Activated T-helper 17 cell treated with anti-CD3 and anti-CD28 coated beads, Interleukin-2, amount 50 U/mL, for 72 hours (primary cell): ENCODE results near the gene SELP. TPM values are rescaled to one million over a fixed set of nuclear protein-coding genes. Genes with fewer than 3 reads are reported as not detected.

Experiments
- ATAC-seq: fragments of 150-1000 bp; cut with Tn5 transposase; replicated peaks from 2 replicates; pipeline ENCODE4 v1.10.0; 2021; ENCODE audit warnings: mild to moderate bottlenecking, moderate library complexity
- H3K27ac Mint-ChIP-seq: one replicate; pipeline ENCODE4 v1.8.0; 2022; ENCODE audit warnings: mixed read lengths
- H3K27me3 Mint-ChIP-seq: one replicate; pipeline ENCODE4 v1.8.0; 2022; ENCODE audit warnings: mixed read lengths
- H3K36me3 Mint-ChIP-seq: one replicate; pipeline ENCODE4 v1.8.0; 2022; ENCODE audit warnings: low read depth, mild to moderate bottlenecking, mixed read lengths
- H3K4me1 Mint-ChIP-seq: one replicate; pipeline ENCODE4 v1.8.0; 2022; ENCODE audit warnings: mixed read lengths
- H3K4me3 Mint-ChIP-seq: one replicate; pipeline ENCODE4 v1.8.0; 2022; ENCODE audit warnings: mild to moderate bottlenecking, mixed read lengths
- H3K9me3 Mint-ChIP-seq: one replicate; pipeline ENCODE4 v1.8.0; 2022; ENCODE audit warnings: mixed read lengths
- total RNA-seq, 2 donors: library from RNA; stranded (reverse); gene quantifications; one replicate each; pipeline ENCODE4 v1.2.3, GENCODE V29; 2022

SELP gene
- total RNA-seq, 2 donors from 2014 or later = 0.39 to 0.90 TPM

DNA sequence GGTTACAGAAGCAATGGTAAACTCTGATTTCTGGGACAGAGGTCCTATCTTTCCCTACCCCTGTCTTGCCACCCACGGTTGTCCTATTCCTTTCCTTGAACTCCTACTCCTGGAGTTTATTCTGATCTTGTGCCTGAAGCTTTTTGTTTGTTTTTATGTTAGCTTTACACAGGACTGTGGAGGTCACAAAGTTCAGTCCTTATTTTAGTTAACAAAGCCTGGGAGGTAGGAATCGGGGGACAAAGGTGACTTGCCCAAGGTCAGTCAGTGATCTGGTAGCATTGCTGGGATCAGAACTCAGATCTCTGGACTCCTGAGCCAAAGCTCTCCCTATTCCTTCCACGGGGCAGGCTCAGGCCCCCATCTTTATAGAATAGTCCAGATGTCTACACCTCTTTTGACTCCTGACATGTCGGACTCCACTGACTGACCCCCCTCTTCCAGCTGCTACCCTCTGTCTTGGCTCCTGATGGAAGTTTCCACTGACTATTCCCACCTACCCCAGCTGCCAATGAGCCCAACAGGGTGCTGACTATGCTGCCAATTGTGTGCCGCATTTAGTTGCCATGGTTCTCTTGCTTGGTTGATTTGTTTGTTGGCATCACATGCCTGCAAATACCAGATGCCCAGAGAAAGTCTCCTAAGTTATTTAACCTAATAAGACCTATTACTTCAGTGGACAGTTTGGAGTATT, 53.5 kb downstream of the SELP start:
- Mint-ChIP-seq H3K9me3 (no peaks in the 10 kb centered on the region), H3K27me3 (no peaks in the 10 kb centered on the region), H3K4me1 (peaks cover 32% of the 10 kb centered on the region), H3K4me3 (no peak overlapping the region), H3K27ac (no peak overlapping the region), H3K36me3 (peaks cover 63% of the 10 kb centered on the region)
- no peak for ATAC-seq

DNA sequence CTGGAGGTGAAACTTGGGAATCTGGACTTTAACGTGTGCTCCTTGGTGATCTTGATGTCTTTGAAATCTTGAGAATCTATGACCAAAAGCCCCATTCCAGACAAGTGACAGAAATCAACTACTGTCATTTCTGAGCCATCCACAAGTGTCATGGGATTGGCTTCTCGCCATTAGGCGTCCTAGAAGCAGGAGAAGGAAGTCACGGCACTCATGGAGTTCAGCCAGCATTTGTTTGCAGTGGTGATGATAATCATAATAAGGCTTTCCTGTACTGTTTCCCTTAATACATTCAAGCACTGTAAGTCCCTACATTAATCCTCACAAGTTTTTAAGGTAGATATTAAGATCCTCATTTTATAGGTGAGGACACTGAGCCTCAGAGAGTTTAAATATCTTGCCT, 55.6 kb downstream of the SELP start:
- Mint-ChIP-seq H3K9me3 (no peaks in the 10 kb centered on the region), H3K27me3 (no peaks in the 10 kb centered on the region), H3K4me3 (no peak overlapping the region), H3K27ac (no peak overlapping the region), H3K4me1 (peaks cover 35% of the 10 kb centered on the region), H3K36me3 (peaks cover 84% of the 10 kb centered on the region)
- no peak for ATAC-seq

DNA sequence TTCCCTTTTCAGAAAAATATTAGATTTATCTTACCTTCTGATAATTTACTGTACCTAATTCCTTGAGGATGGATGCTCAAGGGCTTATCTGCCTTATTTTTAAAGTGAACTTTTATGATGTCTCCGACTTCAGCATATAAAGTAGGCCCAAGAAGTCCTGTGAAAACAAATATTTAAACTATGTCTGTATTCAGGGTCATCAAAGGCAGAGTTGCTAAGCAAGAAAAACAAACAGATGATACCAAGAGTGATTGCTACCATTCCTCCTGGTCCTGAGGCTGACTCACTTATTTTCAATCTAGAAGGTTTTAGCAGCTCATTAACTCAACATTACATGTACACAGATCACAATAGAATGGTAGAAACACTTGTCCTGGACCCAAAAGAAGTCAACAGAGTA, 57.7 kb downstream of the SELP start:
- Mint-ChIP-seq H3K4me3 (peak overlapping the region; percentile 28), H3K27ac (peak overlapping the region; percentile 70), H3K27me3 (no peaks in the 10 kb centered on the region), H3K9me3 (no peaks in the 10 kb centered on the region), H3K4me1 (peaks cover 30% of the 10 kb centered on the region), H3K36me3 (peaks cover 87% of the 10 kb centered on the region)
- peak; percentile 83 for ATAC-seq

DNA sequence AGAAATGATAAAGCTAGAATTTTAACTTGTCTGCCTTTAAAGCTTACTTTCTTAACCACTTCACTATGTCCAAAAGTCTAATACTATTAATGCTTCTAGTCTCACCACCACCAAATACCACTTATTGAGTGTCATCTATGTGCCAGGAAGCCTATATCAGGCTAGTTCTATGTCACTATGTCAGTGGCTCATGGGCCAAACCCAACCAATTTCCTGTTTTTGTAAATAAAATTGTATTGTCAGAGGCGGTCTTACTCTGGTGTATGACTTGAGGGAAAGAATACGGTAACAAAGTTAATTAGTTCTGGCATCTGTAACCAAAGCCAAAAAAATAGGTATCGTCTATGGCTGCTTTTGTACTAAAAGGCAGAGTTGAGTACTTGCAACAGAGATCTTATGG, 58.5 kb downstream of the SELP start:
- peaks cover 30% of the 10 kb centered on the region for H3K4me1 Mint-ChIP-seq
- no peaks in the 10 kb centered on the region for H3K9me3 Mint-ChIP-seq
- H3K27me3 Mint-ChIP-seq = no peaks in the 10 kb centered on the region
- H3K27ac Mint-ChIP-seq = peak overlapping the region; percentile 26
- no peak for ATAC-seq
- H3K36me3 Mint-ChIP-seq = peaks cover 83% of the 10 kb centered on the region
- H3K4me3 Mint-ChIP-seq = peak overlapping the region; percentile 3

DNA sequence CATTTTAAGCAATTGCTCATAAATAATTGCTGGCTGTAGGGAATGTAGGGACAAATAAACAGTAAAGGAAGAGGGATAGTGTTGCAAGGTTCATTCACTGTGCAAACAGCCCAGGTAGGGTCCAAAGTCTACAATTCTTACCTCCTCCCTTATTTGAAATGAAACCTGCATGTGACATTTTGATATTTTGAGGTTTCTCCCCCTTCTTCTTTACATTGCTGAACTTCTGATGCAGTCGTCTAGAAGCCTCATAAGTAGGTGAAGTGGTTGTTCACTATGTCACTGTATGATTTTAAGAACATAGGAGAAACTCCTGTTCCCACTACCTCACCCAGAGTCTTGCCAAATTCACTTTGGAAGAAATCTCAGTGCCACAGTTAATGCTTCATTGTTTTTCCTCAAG, 59.8 kb downstream of the SELP start:
- Mint-ChIP-seq H3K27ac (no peak overlapping the region), H3K9me3 (peaks cover under 1% of the 10 kb centered on the region), H3K36me3 (peaks cover 70% of the 10 kb centered on the region), H3K4me1 (peaks cover 28% of the 10 kb centered on the region), H3K27me3 (no peaks in the 10 kb centered on the region), H3K4me3 (no peak overlapping the region)
- no peak for ATAC-seq

DNA sequence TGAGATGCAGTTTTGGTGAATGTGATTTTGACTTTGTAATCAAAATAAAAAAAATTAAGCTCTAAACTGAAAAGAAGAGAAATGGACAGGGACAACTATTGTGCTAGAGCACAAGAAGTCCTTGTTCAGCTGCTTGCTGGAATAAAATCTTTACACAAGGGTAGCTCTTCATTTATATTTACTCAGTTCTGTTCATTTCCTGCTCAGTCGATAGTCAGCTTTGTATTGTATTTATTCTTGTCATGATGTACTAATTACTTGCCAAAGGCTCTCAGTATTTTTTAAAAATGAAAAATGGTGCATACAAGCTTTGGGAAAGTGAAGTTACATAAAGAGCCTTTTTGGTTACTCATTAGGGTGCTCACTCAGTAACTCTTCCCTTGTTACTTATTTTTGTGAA, 61.4 kb downstream of the SELP start:
- no peak overlapping the region for H3K4me3 Mint-ChIP-seq
- peaks cover 4% of the 10 kb centered on the region for H3K9me3 Mint-ChIP-seq
- no peak for ATAC-seq
- no peaks in the 10 kb centered on the region for H3K27me3 Mint-ChIP-seq
- H3K4me1 Mint-ChIP-seq = peaks cover 32% of the 10 kb centered on the region
- H3K27ac Mint-ChIP-seq = no peak overlapping the region
- H3K36me3 Mint-ChIP-seq = peaks cover 54% of the 10 kb centered on the region

DNA sequence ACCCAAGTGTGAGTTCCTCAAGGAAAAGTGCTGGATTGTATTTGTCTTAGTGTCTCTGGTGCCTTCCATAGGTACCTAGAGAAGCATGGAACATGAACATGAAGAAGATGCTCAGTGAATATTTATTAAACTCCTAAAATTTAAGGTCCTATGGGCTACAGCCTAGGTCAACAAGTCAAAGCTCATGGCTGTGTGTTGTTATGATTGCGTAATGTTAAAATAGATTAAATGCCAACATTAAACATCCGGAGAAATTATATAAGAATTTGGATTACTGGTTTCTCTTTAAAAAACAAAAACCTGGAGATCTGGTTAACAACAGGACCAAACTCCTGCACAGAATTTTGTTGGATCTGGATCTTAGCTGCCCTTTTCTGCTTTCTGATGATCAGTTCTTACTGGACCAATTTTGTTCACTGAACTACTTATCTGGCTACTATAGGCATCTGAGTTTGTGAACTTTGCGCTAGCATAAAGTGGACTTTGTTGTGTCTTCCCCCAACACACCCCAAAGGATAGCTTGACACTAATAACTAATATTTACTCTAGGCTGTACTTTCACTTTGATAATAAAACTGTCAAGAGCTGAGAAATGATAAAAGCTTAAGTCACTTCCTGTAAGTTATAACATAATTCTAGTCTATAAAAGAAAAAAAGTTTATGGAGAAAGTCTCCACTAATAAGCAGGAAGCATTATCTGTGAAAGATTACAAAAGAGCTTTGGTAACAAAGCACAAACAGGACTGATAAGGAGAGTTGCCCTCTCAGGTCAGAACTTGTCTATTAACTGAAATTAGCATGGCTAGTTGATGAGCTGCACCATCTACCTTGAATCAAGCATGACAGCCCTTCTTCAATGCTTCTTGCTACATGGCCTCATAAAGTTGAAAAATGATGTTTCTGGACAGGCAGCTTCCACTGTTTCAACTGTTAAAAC, 64.3 kb downstream of the SELP start:
- H3K9me3 Mint-ChIP-seq = peaks cover 4% of the 10 kb centered on the region
- peaks cover 18% of the 10 kb centered on the region for H3K4me1 Mint-ChIP-seq
- no peak overlapping the region for H3K27ac Mint-ChIP-seq
- H3K4me3 Mint-ChIP-seq = no peak overlapping the region
- ATAC-seq = no peak
- no peaks in the 10 kb centered on the region for H3K27me3 Mint-ChIP-seq
- H3K36me3 Mint-ChIP-seq = peaks cover 25% of the 10 kb centered on the region

DNA sequence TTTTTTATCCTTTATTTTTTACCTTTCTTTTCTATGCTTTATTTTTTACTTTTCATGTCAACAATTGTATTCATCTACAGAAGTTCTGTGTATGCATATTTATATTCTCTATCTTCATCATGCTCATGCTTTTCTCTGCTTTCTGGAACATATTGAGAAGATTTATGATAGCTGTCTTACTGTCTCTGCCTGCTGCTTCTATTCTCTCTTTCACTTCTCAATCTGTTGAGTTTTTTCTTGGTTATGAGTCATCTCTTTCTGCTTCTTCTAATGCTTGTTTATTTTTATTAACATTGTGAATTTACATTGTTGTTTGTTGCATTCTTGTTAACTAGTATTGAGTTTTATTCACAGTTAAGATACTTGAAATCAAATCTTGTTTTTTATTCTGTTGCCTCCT, 66.3 kb downstream of the SELP start:
- Mint-ChIP-seq H3K27ac (peak overlapping the region; percentile 26), H3K4me3 (no peak overlapping the region), H3K36me3 (peaks cover 5% of the 10 kb centered on the region), H3K27me3 (no peaks in the 10 kb centered on the region), H3K4me1 (peaks cover 18% of the 10 kb centered on the region), H3K9me3 (peaks cover 4% of the 10 kb centered on the region)
- peak; percentile 38 for ATAC-seq

DNA sequence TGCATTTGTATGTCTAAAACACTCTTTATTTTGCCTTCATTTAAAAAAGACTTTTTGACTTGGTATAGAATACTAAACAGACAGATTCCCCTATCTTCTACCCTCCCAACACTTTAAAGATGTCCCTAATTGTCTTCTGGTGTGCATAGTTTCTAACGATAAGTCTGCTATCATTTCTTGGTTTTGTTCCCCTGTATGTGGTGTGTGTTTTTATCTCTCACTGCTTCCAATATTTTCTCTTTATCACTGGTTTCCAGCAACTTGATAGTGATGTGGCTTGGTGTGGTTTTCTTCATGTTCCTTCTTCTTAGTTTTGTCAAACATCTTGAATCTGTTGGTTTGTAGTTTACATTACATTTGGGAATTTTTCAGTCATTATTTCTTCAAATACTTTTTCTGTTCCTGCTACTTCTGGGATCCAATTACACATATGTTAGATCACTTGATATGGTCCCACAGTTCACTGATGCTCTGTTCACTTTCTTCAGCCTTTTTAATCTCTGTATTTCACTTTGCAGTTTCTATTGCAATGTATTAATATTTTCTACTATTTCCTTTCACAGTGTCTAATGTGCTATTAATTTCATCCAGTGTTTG, 66.8 kb downstream of the SELP start:
- ATAC-seq = no peak
- H3K4me3 Mint-ChIP-seq = no peak overlapping the region
- peaks cover 18% of the 10 kb centered on the region for H3K4me1 Mint-ChIP-seq
- no peak overlapping the region for H3K27ac Mint-ChIP-seq
- no peaks in the 10 kb centered on the region for H3K36me3 Mint-ChIP-seq
- peaks cover 4% of the 10 kb centered on the region for H3K9me3 Mint-ChIP-seq
- H3K27me3 Mint-ChIP-seq = no peaks in the 10 kb centered on the region

DNA sequence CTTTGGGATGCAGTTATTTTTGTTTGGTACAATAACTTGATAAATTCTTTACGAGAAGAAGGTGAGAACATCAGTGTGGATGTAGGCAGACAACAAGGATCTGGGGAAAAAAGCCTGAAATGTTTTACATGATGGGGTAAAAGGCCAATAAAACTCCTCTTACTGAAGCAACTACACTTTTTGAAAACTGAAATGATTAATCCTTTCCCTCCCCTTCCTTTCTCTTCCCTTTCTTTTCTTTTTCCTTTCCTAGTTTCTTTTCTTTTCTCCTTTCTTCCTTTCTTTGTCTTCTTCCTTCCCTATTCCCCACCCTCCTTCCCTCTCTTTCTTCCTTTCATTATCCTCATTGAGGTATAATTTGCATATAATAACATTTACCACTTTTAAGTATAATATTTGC, 68.2 kb downstream of the SELP start:
- Mint-ChIP-seq H3K27me3 (no peaks in the 10 kb centered on the region), H3K27ac (no peak overlapping the region), H3K4me3 (no peak overlapping the region), H3K36me3 (no peaks in the 10 kb centered on the region), H3K9me3 (peaks cover 4% of the 10 kb centered on the region), H3K4me1 (peaks cover 18% of the 10 kb centered on the region)
- ATAC-seq = no peak

DNA sequence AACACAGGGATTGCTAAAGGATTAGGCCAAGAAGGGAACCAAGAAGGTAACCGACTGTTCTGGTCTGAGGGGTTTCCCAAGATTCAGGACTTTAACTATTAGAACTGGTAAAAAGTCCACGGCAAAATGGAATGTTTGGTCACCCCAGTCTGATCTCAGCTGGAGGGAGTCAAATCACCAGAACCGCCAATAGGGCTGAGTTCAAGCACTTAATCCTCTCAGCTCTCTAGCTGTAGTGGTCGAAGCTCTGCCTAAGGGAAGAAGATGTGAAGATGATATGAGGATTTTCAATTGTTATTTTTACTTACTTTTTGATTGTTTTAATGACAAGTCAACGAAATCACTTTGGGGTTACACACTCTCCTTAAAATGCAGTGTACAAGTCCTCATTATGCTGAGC, 72.8 kb downstream of the SELP start:
- H3K27me3 Mint-ChIP-seq = no peaks in the 10 kb centered on the region
- no peaks in the 10 kb centered on the region for H3K4me1 Mint-ChIP-seq
- no peaks in the 10 kb centered on the region for H3K36me3 Mint-ChIP-seq
- ATAC-seq = no peak
- H3K9me3 Mint-ChIP-seq = no peaks in the 10 kb centered on the region
- H3K4me3 Mint-ChIP-seq = no peak overlapping the region
- H3K27ac Mint-ChIP-seq = no peak overlapping the region

DNA sequence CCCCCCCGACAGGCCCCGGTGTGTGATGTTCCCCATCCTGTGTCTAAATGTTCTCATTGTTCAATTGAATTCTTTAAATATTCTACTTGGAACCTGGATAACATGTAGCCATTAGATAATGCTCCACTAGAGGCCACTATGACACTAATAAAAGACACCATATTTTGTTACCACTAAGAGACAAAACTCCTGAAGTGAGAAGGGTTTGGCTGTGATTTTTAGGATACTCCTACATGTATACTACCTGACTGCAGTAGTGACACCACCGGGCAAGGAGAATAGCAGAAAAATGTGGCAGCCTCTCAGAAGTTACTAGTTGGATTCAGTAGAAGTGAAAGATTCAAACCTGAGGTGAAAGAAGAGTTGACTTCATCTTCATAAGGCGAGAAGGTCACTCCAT, 79.6 kb downstream of the SELP start:
- Mint-ChIP-seq H3K27me3 (no peaks in the 10 kb centered on the region), H3K27ac (peak overlapping the region; percentile 6), H3K36me3 (no peaks in the 10 kb centered on the region), H3K4me1 (peaks cover 13% of the 10 kb centered on the region), H3K4me3 (no peak overlapping the region), H3K9me3 (no peaks in the 10 kb centered on the region)
- ATAC-seq = no peak

DNA sequence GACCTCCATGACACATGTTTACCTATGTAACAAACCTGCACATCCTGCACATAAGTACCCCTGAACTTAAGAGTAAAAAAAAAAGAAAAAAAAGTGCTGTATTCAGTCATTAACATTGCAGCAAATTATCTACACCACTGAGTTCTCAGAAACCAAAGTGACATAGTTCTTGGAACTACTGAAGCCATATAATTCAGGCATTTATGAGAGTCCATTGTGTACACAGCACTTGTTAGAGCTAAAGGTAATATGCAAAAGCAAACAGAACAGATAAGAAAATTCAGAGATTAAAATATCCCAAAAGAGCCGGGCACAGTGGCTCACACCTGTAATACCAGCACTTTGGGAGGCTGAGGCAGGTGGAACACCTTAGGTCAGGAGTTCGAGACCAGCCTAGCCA, 81.6 kb downstream of the SELP start:
- H3K27me3 Mint-ChIP-seq = no peaks in the 10 kb centered on the region
- no peaks in the 10 kb centered on the region for H3K36me3 Mint-ChIP-seq
- H3K4me3 Mint-ChIP-seq = no peak overlapping the region
- no peaks in the 10 kb centered on the region for H3K9me3 Mint-ChIP-seq
- no peak overlapping the region for H3K27ac Mint-ChIP-seq
- no peak for ATAC-seq
- peaks cover 13% of the 10 kb centered on the region for H3K4me1 Mint-ChIP-seq

DNA sequence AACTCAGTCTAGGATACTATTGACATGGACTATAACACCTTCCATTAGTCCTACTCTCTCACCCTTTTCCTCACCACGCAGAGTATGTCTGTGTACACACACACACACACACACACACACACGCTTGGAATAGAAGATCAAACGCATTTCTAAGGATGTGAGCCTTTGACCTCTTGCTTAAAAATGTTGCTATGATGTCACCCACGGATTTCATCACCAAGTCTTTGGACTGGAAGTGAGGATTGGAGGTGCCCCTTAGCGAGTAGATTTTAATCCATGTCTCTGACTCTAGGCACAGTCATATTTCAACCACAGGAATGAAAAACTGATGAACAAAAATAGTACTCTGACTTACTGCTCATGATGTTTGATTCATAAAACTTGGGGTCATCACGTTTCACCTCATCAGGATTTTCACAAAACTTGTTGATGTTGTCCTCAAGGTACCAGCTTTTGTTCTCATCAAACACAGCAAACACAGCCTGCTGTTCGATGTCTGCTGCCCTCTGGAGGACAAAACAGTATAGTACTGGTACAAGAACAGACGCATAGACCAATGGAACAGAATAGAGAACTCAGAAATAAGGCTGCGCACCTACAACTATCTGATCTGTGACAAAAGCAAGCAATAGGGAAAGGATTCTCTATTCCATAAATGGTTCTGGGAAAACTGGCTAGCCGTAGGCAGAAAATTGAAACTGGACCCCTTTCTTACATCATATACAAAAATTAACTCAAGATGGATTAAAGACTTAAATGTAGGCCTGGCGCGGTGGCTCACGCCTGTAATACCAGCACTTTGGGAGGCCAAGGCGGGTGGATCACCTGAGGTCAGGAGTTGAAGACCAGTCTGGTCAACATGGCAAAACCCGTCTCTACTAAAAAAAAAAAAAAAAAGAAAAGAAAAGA, 83.6 kb downstream of the SELP start:
- no peak overlapping the region for H3K4me3 Mint-ChIP-seq
- no peaks in the 10 kb centered on the region for H3K9me3 Mint-ChIP-seq
- ATAC-seq = peak; percentile 75
- no peaks in the 10 kb centered on the region for H3K36me3 Mint-ChIP-seq
- H3K4me1 Mint-ChIP-seq = peaks cover 13% of the 10 kb centered on the region
- no peaks in the 10 kb centered on the region for H3K27me3 Mint-ChIP-seq
- H3K27ac Mint-ChIP-seq = peak overlapping the region; percentile 23
